ENCODE data around the gene C10orf105.

Gene C10orf105

GRCh38 chr10:71755179-71755879 is 35.8 kb upstream of the C10orf105 start:
- DNase-seq (no peak), ATAC-seq (replicated peaks) (no peak)
- Mint-ChIP-seq H3K36me3 (peaks cover 0 to 10% of the 10 kb centered on the region in 2 donors), H3K27me3 (no peaks in the 10 kb centered on the region), H3K4me3 (no peak overlapping the region), H3K27ac (no peak overlapping the region), H3K4me1 (peaks cover 56 to 69% of the 10 kb centered on the region in 2 donors), H3K9me3 (no peaks in the 10 kb centered on the region)

DNA sequence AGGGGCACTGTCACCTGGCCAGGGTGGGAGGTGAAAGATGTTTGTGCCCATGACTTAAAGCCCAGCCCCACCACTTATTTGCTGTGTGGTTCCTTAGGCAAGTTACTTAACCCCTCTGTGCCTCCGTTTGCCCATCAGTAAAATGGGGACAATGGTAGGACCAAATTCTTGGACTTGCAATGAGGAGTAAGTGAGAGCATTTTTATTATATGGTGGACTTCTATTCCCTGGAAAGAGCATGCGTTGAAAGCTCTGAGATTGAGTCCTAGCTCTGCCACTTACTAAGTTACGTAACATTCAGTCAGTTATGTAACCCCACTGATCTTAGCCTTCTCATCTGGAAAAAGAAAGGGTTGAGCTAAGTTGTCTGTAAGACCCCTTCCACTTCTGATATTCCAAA is 35.0 kb upstream of the C10orf105 start:
- Mint-ChIP-seq H3K9me3 (no peaks in the 10 kb centered on the region), H3K36me3 (peaks cover 0 to 10% of the 10 kb centered on the region in 2 donors)

GRCh38 chr10:71753960-71754505 is 34.5 kb upstream of the C10orf105 start:
- Mint-ChIP-seq H3K36me3 (peaks cover 0 to 10% of the 10 kb centered on the region in 2 donors), H3K27me3 (no peaks in the 10 kb centered on the region), H3K4me3 (peak overlapping the region in 1 of 2 donors; percentile 36), H3K9me3 (no peaks in the 10 kb centered on the region), H3K27ac (peak overlapping the region; percentile 47), H3K4me1 (peaks cover 66 to 80% of the 10 kb centered on the region in 2 donors)
- no peak for ATAC-seq (replicated peaks)
- no peak for DNase-seq

More for the DNA sequence above, 35.0 kb upstream of the C10orf105 start:
- DNase-seq (no peak), ATAC-seq (replicated peaks) (no peak)
- Mint-ChIP-seq H3K27ac (no peak overlapping the region), H3K4me3 (no peak overlapping the region), H3K27me3 (no peaks in the 10 kb centered on the region), H3K4me1 (peaks cover 63 to 75% of the 10 kb centered on the region in 2 donors)

- H3K9me3 Mint-ChIP-seq = no peaks in the 10 kb centered on the region
- H3K4me3 Mint-ChIP-seq = peak overlapping the region; percentile 36 to 44
These were observed 33.7 kb upstream of the C10orf105 start for GRCh38 chr10:71753091-71753959.

GRCh38 chr10:71752391-71753090 is 33.0 kb upstream of the C10orf105 start:
- peaks cover 73 to 87% of the 10 kb centered on the region in 2 donors for H3K4me1 Mint-ChIP-seq
- H3K4me3 Mint-ChIP-seq = peak overlapping the region in 1 of 2 donors; percentile 20
- H3K36me3 Mint-ChIP-seq = peaks cover 0 to 13% of the 10 kb centered on the region in 2 donors
- H3K9me3 Mint-ChIP-seq = peaks cover 0 to 2% of the 10 kb centered on the region in 2 donors
- H3K27ac Mint-ChIP-seq = peak overlapping the region; percentile 44
- ATAC-seq (replicated peaks) (peak in 1 of 2 donors; percentile 13), DNase-seq (no peak)
- H3K27me3 Mint-ChIP-seq = no peaks in the 10 kb centered on the region

More at GRCh38 chr10:71753091-71753959, 33.7 kb upstream of the C10orf105 start:
- no peaks in the 10 kb centered on the region for H3K27me3 Mint-ChIP-seq
- H3K4me1 Mint-ChIP-seq = peaks cover 73 to 87% of the 10 kb centered on the region in 2 donors
- ATAC-seq (replicated peaks) (no peak), DNase-seq (no peak)
- peaks cover 0 to 13% of the 10 kb centered on the region in 2 donors for H3K36me3 Mint-ChIP-seq
- peak overlapping the region; percentile 21 for H3K27ac Mint-ChIP-seq

- Mint-ChIP-seq H3K9me3 (peaks cover 0 to 2% of the 10 kb centered on the region in 2 donors), H3K4me3 (no peak overlapping the region), H3K27ac (peak overlapping the region; percentile 88), H3K27me3 (no peaks in the 10 kb centered on the region), H3K36me3 (peaks cover 0 to 13% of the 10 kb centered on the region in 2 donors), H3K4me1 (peaks cover 76 to 87% of the 10 kb centered on the region in 2 donors)
- no peak for DNase-seq
- no peak for ATAC-seq (replicated peaks)
These were observed 32.1 kb upstream of the C10orf105 start for GRCh38 chr10:71751515-71752224.

DNA sequence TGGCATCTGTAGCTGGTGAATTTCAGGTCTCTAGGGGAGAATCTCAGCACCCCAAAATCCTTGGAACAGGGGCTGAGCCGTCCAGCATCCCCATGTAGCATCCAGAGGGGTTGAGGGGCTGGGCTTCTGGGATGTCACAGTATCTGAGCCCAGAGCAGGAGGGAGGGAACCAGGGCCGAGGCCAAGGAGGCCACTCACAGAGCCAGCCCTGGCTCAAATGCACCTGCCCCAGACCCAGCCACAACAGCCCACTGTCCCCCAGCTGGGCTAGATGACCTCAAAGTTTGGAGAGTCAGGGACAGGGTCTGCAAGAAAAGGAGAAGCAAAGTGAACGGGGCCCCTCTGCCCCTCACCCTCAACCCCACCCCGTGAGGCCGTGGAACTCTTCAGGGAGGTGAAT is 31.4 kb upstream of the C10orf105 start:
- ATAC-seq (replicated peaks) = no peak
- peaks cover 74 to 87% of the 10 kb centered on the region in 2 donors for H3K4me1 Mint-ChIP-seq
- H3K4me3 Mint-ChIP-seq = peak overlapping the region; percentile 3 to 7
- H3K27ac Mint-ChIP-seq = peak overlapping the region; percentile 38
- no peaks in the 10 kb centered on the region for H3K27me3 Mint-ChIP-seq
- peaks cover 0 to 2% of the 10 kb centered on the region in 2 donors for H3K9me3 Mint-ChIP-seq
- DNase-seq = no peak
- peaks cover 0 to 13% of the 10 kb centered on the region in 2 donors for H3K36me3 Mint-ChIP-seq

GRCh38 chr10:71750124-71750841 is 30.7 kb upstream of the C10orf105 start:
- H3K4me3 Mint-ChIP-seq = peak overlapping the region; percentile 3 to 6
- H3K27ac Mint-ChIP-seq = peak overlapping the region; percentile 38
- peaks cover 0 to 2% of the 10 kb centered on the region in 2 donors for H3K9me3 Mint-ChIP-seq
- H3K4me1 Mint-ChIP-seq = peaks cover 79 to 92% of the 10 kb centered on the region in 2 donors
- no peak for ATAC-seq (replicated peaks)
- no peaks in the 10 kb centered on the region for H3K27me3 Mint-ChIP-seq
- peaks cover 0 to 13% of the 10 kb centered on the region in 2 donors for H3K36me3 Mint-ChIP-seq
- no peak for DNase-seq

DNA sequence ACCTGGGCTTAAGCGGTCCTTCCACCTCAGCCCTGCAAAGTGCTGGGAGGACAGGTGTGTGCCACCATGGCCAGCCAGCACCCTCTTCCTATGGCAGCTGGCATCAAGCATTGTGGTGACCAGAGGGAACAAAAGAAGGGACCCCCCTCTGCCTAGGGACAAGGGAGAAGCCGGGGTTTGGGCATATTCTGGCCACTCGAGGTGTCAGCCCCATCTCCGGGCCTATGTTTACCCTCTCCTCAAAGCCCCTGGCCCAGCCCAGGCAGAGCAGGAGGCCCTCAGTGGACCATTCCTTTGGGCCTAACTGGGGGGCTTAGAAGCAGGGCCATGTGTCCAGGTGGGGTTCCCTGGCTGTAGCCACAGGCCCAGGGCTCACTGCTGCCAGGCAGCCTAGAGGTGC is 29.8 kb upstream of the C10orf105 start:
- no peak for ATAC-seq (replicated peaks)
- DNase-seq = no peak
- Mint-ChIP-seq H3K4me1 (peaks cover 80 to 96% of the 10 kb centered on the region in 2 donors), H3K27me3 (no peaks in the 10 kb centered on the region), H3K27ac (peak overlapping the region; percentile 96), H3K9me3 (peaks cover 0 to 2% of the 10 kb centered on the region in 2 donors), H3K4me3 (peak overlapping the region in 1 of 2 donors; percentile 20), H3K36me3 (peaks cover 0 to 13% of the 10 kb centered on the region in 2 donors)

DNA sequence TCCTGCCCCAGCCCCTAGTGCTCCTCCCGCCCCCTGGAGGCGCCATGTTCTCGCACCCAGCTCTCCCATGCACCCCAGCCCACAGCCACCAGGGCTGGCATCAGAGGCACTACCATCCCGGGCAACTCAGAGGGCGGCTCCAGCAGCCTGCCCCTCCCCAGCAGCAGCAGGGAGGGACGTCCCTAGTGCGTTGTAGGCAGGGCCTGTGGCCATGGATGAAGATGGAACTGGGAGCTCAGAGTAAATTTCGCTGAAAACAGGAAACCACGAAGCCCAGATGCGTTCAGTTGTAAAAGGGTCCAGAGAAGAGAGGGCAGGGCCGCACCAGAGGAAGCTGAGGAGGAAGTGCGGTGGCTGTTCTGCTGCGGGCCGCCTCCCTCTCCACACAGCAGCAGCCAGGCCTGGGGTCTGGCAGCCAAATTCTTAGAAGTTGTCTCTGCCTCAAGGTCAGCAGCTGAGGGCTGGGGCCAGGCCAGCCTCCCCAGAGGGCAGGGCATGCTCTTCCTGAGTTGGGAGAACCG is 29.2 kb upstream of the C10orf105 start:
- H3K27me3 Mint-ChIP-seq = no peaks in the 10 kb centered on the region
- peaks cover 73 to 89% of the 10 kb centered on the region in 2 donors for H3K4me1 Mint-ChIP-seq
- ATAC-seq (replicated peaks) = peak; percentile 72 to 79
- peaks cover 0 to 13% of the 10 kb centered on the region in 2 donors for H3K36me3 Mint-ChIP-seq
- DNase-seq = peak; percentile 65
- H3K4me3 Mint-ChIP-seq = peak overlapping the region; percentile 20 to 72
- H3K9me3 Mint-ChIP-seq = peaks cover 0 to 2% of the 10 kb centered on the region in 2 donors
- H3K27ac Mint-ChIP-seq = peak overlapping the region; percentile 96

DNA sequence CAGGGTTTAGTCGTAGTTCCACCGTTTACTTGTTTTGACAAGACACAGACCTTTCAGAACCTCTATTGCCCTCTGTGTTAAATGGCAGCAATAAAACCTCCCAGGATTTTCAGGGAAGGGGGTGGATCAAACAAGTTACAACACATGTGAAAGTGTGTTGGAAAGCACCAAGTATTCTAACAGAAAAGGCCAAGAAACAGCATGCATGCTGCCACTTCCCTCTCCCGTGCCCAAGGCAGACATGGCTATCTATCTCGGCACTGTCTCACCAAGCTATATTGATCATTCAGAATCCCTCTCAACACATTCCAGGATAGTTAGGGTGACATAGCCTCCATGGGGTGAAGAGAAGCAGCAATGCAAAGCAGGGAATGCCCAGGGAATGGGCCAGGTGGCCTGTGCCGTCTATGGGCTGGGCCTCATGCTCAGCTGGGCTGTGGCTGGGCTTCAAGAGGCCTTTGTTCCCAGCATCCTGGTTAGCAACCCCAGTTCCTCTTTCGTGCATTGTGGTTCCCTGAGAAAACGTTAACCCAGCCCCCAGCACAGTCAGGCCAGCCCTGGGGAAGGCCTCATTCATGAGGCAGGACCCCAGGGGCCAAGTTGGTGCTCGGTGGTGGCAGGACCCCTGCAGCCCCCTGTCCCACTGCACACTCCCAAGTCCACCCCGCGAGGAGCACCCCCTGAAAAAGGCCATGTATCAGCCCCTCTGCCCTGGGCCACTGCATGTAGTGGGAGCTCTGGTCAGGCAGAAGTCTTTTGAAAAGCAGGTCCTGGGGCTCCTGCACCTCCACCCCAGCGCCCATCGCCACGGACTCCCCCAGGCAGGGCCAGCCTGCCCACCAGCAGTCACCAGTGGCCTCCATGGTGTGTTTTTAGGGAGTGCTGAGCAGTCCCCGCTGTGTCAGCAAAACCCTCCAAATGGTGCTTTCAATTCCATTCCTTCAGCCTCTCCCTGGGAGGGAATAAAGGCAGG is 28.3 kb upstream of the C10orf105 start:
- peaks cover 0 to 2% of the 10 kb centered on the region in 2 donors for H3K9me3 Mint-ChIP-seq
- no peaks in the 10 kb centered on the region for H3K27me3 Mint-ChIP-seq
- H3K4me1 Mint-ChIP-seq = peaks cover 64 to 81% of the 10 kb centered on the region in 2 donors
- H3K4me3 Mint-ChIP-seq = no peak overlapping the region
- DNase-seq (no peak), ATAC-seq (replicated peaks) (peak; percentile 50 to 55)
- peak overlapping the region; percentile 96 for H3K27ac Mint-ChIP-seq
- peaks cover 0 to 13% of the 10 kb centered on the region in 2 donors for H3K36me3 Mint-ChIP-seq

Data from stimulated activated naive B cell treated with anti-CD40 and anti-IgM and Interleukin-4, amounts not matched to agents 10 μg/mL and 1 μg/mL and 100 μg/mL, for 72 hours (primary cell).